Amygdala (tissue), 56 donors: ENCODE results near the gene CCDC63.
"Not testable (repeated sequence)": the region's sequence is repeated elsewhere in the genome, so short reads cannot be mapped to it uniquely, and the experiment has no call there.

ENCODE experiments used
- DNase-seq, 56 donors: peaks; one replicate each; lab custom pipeline; 2025; lab: John Stamatoyannopoulos, UW

CCDC63 gene

GRCh38 chr12:110941391-110941790, 94.6 kb downstream of the CCDC63 start:
- no peak for DNase-seq

GRCh38 chr12:110943373-110943772, 96.6 kb downstream of the CCDC63 start:
- DNase-seq: no peak

GRCh38 chr12:110948041-110948440, 101.3 kb downstream of the CCDC63 start:
- no peak for DNase-seq

GRCh38 chr12:110950466-110950865, 103.7 kb downstream of the CCDC63 start:
- DNase-seq: not testable (repeated sequence)

GRCh38 chr12:110950867-110951266, 104.1 kb downstream of the CCDC63 start:
- not testable (repeated sequence) for DNase-seq
